ENCODE measurements around the gene SRL. TPM values are rescaled to one million over a fixed set of nuclear protein-coding genes. Genes with fewer than 3 reads are reported as not detected.

SRL gene
- total and polyA plus RNA-seq, 2 of the 4 experiments (the other 2 are of a cell fraction) = under 0.01 to 0.14 TPM

- Histone ChIP-seq H3K4me3 (ENCODE audit: insufficient read depth, low read depth, low read length) (no peak overlapping the region), H3K27me3 (ENCODE audit: control insufficient read depth, insufficient read depth, low read length) (no peaks in the 10 kb centered on the region), H3K4me2 (ENCODE audit: low read depth, low read length) (no peak overlapping the region), H3K9me3 (ENCODE audit: control insufficient read depth, insufficient read depth, low read length) (no peaks in the 10 kb centered on the region), H3K27ac (ENCODE audit: insufficient read depth, low read length) (peak overlapping the region; percentile 19), H4K20me1 (ENCODE audit: insufficient read depth, low read length) (no peaks in the 10 kb centered on the region), H3K9me1 (ENCODE audit: insufficient read depth, low read length) (peaks cover 17% of the 10 kb centered on the region), H3K56ac (ENCODE audit: extremely low read depth, insufficient read depth, low read length) (peak overlapping the region; percentile 5; the same call in 1 of the 2 replicates), H2BK15ac (ENCODE audit: low read depth, low read length) (peak overlapping the region; percentile 23), H4K91ac (ENCODE audit: insufficient read depth, low read depth, low read length) (peak overlapping the region; percentile 92), H2BK120ac (ENCODE audit: low read depth, low read length) (peak overlapping the region; percentile 96), H3K4me1 (ENCODE audit: control insufficient read depth, insufficient read depth, low read length) (peaks cover 25% of the 10 kb centered on the region), H3K4ac (ENCODE audit: low read depth, low read length) (peak overlapping the region; percentile 90), H2AFZ (replicated peaks; ENCODE audit: low read length, poor library complexity) (peak overlapping the region; percentile 18), H3K23ac (ENCODE audit: low read depth, low read length) (peak overlapping the region; percentile 77; the same call in 1 of the 2 replicates), H4K5ac (ENCODE audit: low read depth, low read length) (peak overlapping the region; percentile 31), H4K8ac (ENCODE audit: low read depth in 2 of 2, low read length in 2 of 2) (peak overlapping the region; percentile 62 to 82), H3K79me1 (ENCODE audit: low read depth in 1 of 2, low read length in 2 of 2) (peaks cover 0 to 7% of the 10 kb centered on the region in 2 experiments; a peak in 2 of 4 replicates), H3K14ac (replicated peaks; ENCODE audit: low read depth, low read length) (peak overlapping the region; percentile 42), H3K36me3 (ENCODE audit: control insufficient read depth, insufficient read depth, low read length) (no peaks in the 10 kb centered on the region), H2BK20ac (ENCODE audit: low read depth, low read length) (peak overlapping the region; percentile 97), H3K18ac (ENCODE audit: low read depth, low read length) (peak overlapping the region; percentile 37), H2AK5ac (ENCODE audit: low read depth, low read length) (peak overlapping the region; percentile 92), H2BK5ac (ENCODE audit: low read depth, low read length, poor library complexity, severe bottlenecking) (peak overlapping the region; percentile 95), H2AK9ac (replicated peaks; ENCODE audit: low read depth, low read length, poor library complexity) (peak overlapping the region; percentile 92), H3K9ac (ENCODE audit: low read depth, low read length) (no peak overlapping the region)
- ChIA-PET POLR2A (ENCODE audit: unreplicated experiment) (interaction anchor here (0.7 kb wide), 1 partner anchor 82 kb away, joined by 3 read pairs; no protein-coding TSS in a partner anchor), CTCF (interaction anchor here (1.5 kb wide), 1 partner anchor 11 kb away, joined by 5 read pairs; no protein-coding TSS in a partner anchor)
- BruUV-seq (replicated peaks) = no TSS peak
- intact Hi-C loops (cut with micrococcal nuclease) = no loop called here
- ATAC-seq (ENCODE audit: low read depth) (no peak), DNase-seq (no peak)
- 93% methylated on average over 6 of the region's 11 CpGs; no CpG with 5 or more reads in 1 of the 2 experiments for WGBS, 2 experiments (ENCODE audit: extremely low coverage in 2 of 2, insufficient read length in 1 of 2)
- in situ Hi-C loops (cut with MboI; ENCODE audit: low sequenced_read_pairs) = no loop called here
- no peak for TF ChIP-seq NFE2L2 (IDR thresholded peaks at IDR 0.05; ENCODE audit: low read depth, low read length)
- TF ChIP-seq, protein P1, sequence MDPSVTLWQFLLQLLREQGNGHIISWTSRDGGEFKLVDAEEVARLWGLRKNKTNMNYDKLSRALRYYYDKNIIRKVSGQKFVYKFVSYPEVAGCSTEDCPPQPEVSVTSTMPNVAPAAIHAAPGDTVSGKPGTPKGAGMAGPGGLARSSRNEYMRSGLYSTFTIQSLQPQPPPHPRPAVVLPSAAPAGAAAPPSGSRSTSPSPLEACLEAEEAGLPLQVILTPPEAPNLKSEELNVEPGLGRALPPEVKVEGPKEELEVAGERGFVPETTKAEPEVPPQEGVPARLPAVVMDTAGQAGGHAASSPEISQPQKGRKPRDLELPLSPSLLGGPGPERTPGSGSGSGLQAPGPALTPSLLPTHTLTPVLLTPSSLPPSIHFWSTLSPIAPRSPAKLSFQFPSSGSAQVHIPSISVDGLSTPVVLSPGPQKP (IDR thresholded peaks at IDR 0.05; ENCODE audit: borderline replicate concordance, low read depth, low read length) = no peak
- no peak for TF ChIP-seq FOS (IDR thresholded peaks at IDR 0.05; ENCODE audit: low read depth, low read length)
- TF ChIP-seq USF2 (IDR thresholded peaks at IDR 0.05; ENCODE audit: low read depth, low read length) = no peak
- no peak for TF ChIP-seq POLR2A (IDR thresholded peaks at IDR 0.05; ENCODE audit: low read depth, low read length)
- no peak for TF ChIP-seq MXI1 (IDR thresholded peaks at IDR 0.05; ENCODE audit: borderline replicate concordance, low read depth, low read length)
- TF ChIP-seq CTCF (conservative IDR thresholded peaks at IDR 0.05; ENCODE audit: low read depth, low read length) = no peak
- TF ChIP-seq RFX5 (IDR thresholded peaks at IDR 0.05; ENCODE audit: low read depth, low read length) = no peak
- no peak for TF ChIP-seq MAFK (IDR thresholded peaks at IDR 0.05; ENCODE audit: low read depth, low read length)
- TF ChIP-seq CEBPB (IDR thresholded peaks at IDR 0.05; ENCODE audit: low read depth, low read length) = no peak
- no peak for TF ChIP-seq RAD21 (IDR thresholded peaks at IDR 0.05; ENCODE audit: low read length)
- no peak for TF ChIP-seq BHLHE40 (IDR thresholded peaks at IDR 0.05; ENCODE audit: low read depth, low read length)
- dilution Hi-C loops (cut with HindIII; ENCODE audit: low sequenced_read_pairs, unreplicated experiment) = no loop called here
Observed at GRCh38 chr16:4212211-4212933, 29.5 kb downstream of the SRL start.
